Stomach smooth muscle (tissue), 2 donors: ENCODE results near the gene STAT3.

Experiments
- H3K27ac ChIP-seq: one replicate; pipeline ENCODE4 v1.7.0; 2013; ENCODE audit warnings: mild to moderate bottlenecking, low read length, inconsistent platforms
- H3K27me3 ChIP-seq, 2 donors: one replicate each; pipeline ENCODE4 v1.7.0; 2013; ENCODE audit warnings: low read length in 2 of 2; ENCODE audit not compliant: insufficient read depth in 2 of 2, control insufficient read depth in 1 of 2
- H3K36me3 ChIP-seq, 2 donors: one replicate each; pipeline ENCODE4 v1.7.0; 2013; ENCODE audit warnings: low read length in 2 of 2; ENCODE audit not compliant: control insufficient read depth in 2 of 2, insufficient read depth in 2 of 2
- H3K4me1 ChIP-seq: one replicate; pipeline ENCODE4 v1.7.0; 2013; ENCODE audit warnings: low read length; ENCODE audit not compliant: control insufficient read depth, insufficient read depth
- H3K4me3 ChIP-seq, 2 donors: one replicate each; pipeline ENCODE4 v1.7.0; 2013; ENCODE audit warnings: low read length in 2 of 2
- H3K9ac ChIP-seq, 2 donors: one replicate each; pipeline ENCODE4 v1.7.0; 2013; ENCODE audit warnings: low read length in 2 of 2, mild to moderate bottlenecking in 1 of 2
- H3K9me3 ChIP-seq, 2 donors: one replicate each; pipeline ENCODE4 v1.7.0; 2013; ENCODE audit warnings: low read length in 2 of 2; ENCODE audit not compliant: control insufficient read depth in 2 of 2
- donor health status: healthy.
- donor health status: Pancreatic carcinoma.

The STAT3 gene

GRCh38 chr17:42312285-42313130, 75.7 kb downstream of the STAT3 start:
- Histone ChIP-seq H3K4me3 (peak overlapping the region; percentile 20 to 55), H3K27me3 (no peaks in the 10 kb centered on the region), H3K9me3 (no peaks in the 10 kb centered on the region), H3K27ac (peak overlapping the region; percentile 98), H3K4me1 (peaks cover 35% of the 10 kb centered on the region), H3K36me3 (peaks cover 45 to 49% of the 10 kb centered on the region in 2 donors), H3K9ac (peak overlapping the region; percentile 68 to 73)

DNA sequence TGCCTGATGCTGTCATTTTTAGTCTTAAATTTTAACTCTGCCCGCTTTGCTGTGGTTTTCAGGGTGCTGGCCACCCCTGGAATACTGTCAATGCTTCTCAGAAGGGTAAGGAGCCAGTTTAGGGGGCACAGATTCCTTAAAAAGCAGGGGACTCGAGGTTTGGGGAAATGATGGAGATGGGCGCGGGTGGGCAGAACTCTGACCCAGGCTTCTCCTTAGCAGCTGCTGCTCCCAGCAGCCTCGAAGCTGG, 76.3 kb downstream of the STAT3 start:
- Histone ChIP-seq H3K4me1 (peaks cover 35% of the 10 kb centered on the region), H3K4me3 (peak overlapping the region; percentile 20 to 55), H3K27ac (peak overlapping the region; percentile 98), H3K27me3 (no peaks in the 10 kb centered on the region), H3K9ac (peak overlapping the region; percentile 68 to 73), H3K36me3 (peaks cover 43 to 49% of the 10 kb centered on the region in 2 donors), H3K9me3 (no peaks in the 10 kb centered on the region)

GRCh38 chr17:42311240-42312034, 76.8 kb downstream of the STAT3 start:
- Histone ChIP-seq H3K4me1 (peaks cover 35% of the 10 kb centered on the region), H3K4me3 (peak overlapping the region; percentile 20 to 55), H3K9me3 (no peaks in the 10 kb centered on the region), H3K36me3 (peaks cover 38 to 45% of the 10 kb centered on the region in 2 donors), H3K27me3 (no peaks in the 10 kb centered on the region), H3K27ac (peak overlapping the region; percentile 98), H3K9ac (peak overlapping the region; percentile 68 to 73)

- Histone ChIP-seq H3K36me3 (peaks cover 40 to 44% of the 10 kb centered on the region in 2 donors), H3K4me1 (peaks cover 35% of the 10 kb centered on the region)
These were observed 77.4 kb downstream of the STAT3 start for GRCh38 chr17:42310787-42311215.

GRCh38 chr17:42309986-42310786, 78.1 kb downstream of the STAT3 start:
- Histone ChIP-seq H3K9ac (peak overlapping the region in 1 of 2 donors; percentile 29), H3K4me3 (no peak overlapping the region), H3K9me3 (no peaks in the 10 kb centered on the region), H3K4me1 (peaks cover 35% of the 10 kb centered on the region), H3K27me3 (no peaks in the 10 kb centered on the region), H3K27ac (peak overlapping the region; percentile 98), H3K36me3 (peaks cover 37 to 39% of the 10 kb centered on the region in 2 donors)

More at GRCh38 chr17:42310787-42311215, 77.4 kb downstream of the STAT3 start:
- Histone ChIP-seq H3K27me3 (no peaks in the 10 kb centered on the region), H3K9ac (peak overlapping the region; percentile 0 to 23), H3K27ac (peak overlapping the region; percentile 98), H3K4me3 (no peak overlapping the region), H3K9me3 (no peaks in the 10 kb centered on the region)

DNA sequence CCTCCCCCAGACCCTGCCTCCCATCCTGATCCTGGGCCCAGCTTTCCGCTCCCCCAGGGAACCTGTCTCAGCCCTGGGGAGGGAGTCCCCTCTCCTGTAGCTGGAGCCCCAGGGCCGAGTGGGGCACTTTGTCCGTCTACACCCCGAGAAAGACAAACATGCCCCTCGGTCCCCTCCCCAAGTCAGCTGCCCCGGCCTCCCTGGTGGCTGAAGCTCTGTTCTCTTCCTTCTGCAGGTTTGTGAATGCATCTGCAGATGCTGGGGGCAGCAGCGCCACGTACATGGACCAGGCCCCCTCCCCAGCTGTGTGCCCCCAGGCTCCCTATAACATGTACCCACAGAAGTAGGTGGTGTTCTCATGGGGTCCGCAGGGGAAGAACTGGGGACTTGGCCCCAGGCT, 79.1 kb downstream of the STAT3 start:
- no peak overlapping the region for H3K4me3 ChIP-seq
- peaks cover 35% of the 10 kb centered on the region for H3K4me1 ChIP-seq
- no peaks in the 10 kb centered on the region for H3K27me3 ChIP-seq
- H3K9ac ChIP-seq = no peak overlapping the region
- H3K9me3 ChIP-seq = no peaks in the 10 kb centered on the region
- peak overlapping the region; percentile 98 for H3K27ac ChIP-seq
- H3K36me3 ChIP-seq = peaks cover 37 to 40% of the 10 kb centered on the region in 2 donors

DNA sequence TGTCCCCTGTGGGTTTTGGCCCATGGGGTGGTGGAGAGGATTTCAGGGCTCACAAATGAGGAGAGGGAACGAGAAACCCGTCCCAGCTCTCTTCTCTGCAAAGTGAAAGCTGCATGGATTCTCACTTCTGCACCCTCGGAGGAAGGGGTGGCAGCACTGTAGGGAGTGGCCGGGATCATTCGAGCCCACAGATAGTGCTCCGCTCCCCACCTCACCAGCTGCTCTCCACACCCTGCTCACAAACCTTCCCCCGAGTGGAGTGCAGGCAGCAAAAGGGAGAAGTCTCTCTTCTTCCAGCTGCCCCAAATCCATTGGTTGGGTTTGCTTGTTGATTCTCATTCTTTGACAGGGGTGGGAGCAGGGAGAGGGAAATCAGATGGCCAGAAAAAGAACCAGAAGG, 79.8 kb downstream of the STAT3 start:
- H3K4me3 ChIP-seq = no peak overlapping the region
- H3K36me3 ChIP-seq = peaks cover 36 to 38% of the 10 kb centered on the region in 2 donors
- H3K27me3 ChIP-seq = no peaks in the 10 kb centered on the region
- peaks cover 35% of the 10 kb centered on the region for H3K4me1 ChIP-seq
- peak overlapping the region; percentile 98 for H3K27ac ChIP-seq
- no peaks in the 10 kb centered on the region for H3K9me3 ChIP-seq
- H3K9ac ChIP-seq = no peak overlapping the region

- H3K4me1 ChIP-seq = peaks cover 29% of the 10 kb centered on the region
- H3K4me3 ChIP-seq = no peak overlapping the region
- H3K9me3 ChIP-seq = no peaks in the 10 kb centered on the region
- H3K27ac ChIP-seq = peak overlapping the region; percentile 24
- H3K36me3 ChIP-seq = peaks cover 36 to 40% of the 10 kb centered on the region in 2 donors
- H3K9ac ChIP-seq = no peak overlapping the region
- no peaks in the 10 kb centered on the region for H3K27me3 ChIP-seq
These were observed 80.8 kb downstream of the STAT3 start for GRCh38 chr17:42307362-42307927.

DNA sequence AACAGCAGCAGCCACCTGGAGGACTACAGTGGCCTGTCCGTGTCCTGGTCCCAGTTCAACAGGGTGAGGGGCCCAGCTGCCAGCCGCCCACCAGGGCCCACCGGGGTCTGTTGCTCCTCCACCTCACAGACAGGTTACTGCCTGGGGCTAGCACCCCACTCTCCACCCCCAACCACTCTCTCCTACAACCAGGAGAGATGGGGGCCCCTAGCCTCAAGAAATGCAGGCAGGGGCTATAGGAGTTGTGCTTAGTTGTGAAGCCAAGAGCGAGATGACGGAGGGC, 81.9 kb downstream of the STAT3 start:
- Histone ChIP-seq H3K36me3 (peaks cover 46 to 51% of the 10 kb centered on the region in 2 donors), H3K9me3 (no peaks in the 10 kb centered on the region), H3K4me3 (no peak overlapping the region), H3K27me3 (no peaks in the 10 kb centered on the region), H3K9ac (no peak overlapping the region), H3K4me1 (peaks cover 18% of the 10 kb centered on the region), H3K27ac (no peak overlapping the region)
